ENCODE measurements around the gene TMEM259.

Gene TMEM259

GRCh38 chr19:1000591-1001537 lies 20.1 kb downstream of the TMEM259 start:
- DNase-seq: no peak

DNA sequence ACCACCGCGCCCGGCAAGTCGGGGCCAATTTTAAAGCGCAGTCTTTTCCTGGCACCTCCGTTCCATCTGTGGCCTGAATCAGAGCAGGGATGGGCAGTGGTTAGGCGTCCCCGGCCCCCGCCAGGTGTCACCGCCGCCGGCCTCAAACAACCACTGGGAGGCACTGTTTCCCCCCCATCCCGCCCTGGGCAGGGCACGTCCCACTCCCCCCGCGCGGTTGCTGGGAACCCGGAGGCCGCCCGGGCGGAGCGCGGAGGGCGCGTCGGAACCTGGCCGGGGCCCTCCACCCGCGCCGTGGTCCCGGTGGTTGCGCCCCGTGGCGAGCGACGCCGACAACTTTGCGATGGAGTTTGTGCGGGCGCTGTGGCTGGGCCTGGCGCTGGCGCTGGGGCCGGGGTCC lies 20.8 kb downstream of the TMEM259 start, which contains the start of gene GRIN3B:
Gene GRIN3B (plus strand): TSS at position 325 of the 400 bp plus-strand sequence. CDS start 19 bp downstream, at position 344.
- DNase-seq: peak; percentile 50 to 61

- DNase-seq: no peak
Observed at GRCh38 chr19:999379-999719, 21.6 kb downstream of the TMEM259 start.

DNA sequence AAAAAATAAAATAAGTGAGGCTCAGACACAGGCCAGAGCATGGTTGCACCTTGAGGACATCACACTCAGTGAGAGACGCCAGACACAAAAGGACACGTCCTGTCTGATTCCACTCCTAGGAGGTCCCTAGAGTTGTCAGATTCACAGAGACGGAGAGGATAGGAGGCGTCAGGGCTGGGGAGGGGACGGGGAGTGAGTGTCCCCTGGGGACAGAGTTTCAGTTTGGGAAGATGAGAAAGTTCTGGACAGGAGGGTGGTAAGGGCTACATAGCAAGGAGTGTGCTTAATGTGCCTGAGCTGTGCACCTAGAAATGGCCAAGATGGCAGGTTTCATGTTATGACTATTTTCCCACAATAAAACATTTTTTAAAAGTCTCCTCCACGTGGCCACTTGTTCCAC lies 22.9 kb downstream of the TMEM259 start:
- no peak for DNase-seq

- peak; percentile 73 to 74 for DNase-seq
Observed at GRCh38 chr19:996051-996838, 24.7 kb downstream of the TMEM259 start.

DNA sequence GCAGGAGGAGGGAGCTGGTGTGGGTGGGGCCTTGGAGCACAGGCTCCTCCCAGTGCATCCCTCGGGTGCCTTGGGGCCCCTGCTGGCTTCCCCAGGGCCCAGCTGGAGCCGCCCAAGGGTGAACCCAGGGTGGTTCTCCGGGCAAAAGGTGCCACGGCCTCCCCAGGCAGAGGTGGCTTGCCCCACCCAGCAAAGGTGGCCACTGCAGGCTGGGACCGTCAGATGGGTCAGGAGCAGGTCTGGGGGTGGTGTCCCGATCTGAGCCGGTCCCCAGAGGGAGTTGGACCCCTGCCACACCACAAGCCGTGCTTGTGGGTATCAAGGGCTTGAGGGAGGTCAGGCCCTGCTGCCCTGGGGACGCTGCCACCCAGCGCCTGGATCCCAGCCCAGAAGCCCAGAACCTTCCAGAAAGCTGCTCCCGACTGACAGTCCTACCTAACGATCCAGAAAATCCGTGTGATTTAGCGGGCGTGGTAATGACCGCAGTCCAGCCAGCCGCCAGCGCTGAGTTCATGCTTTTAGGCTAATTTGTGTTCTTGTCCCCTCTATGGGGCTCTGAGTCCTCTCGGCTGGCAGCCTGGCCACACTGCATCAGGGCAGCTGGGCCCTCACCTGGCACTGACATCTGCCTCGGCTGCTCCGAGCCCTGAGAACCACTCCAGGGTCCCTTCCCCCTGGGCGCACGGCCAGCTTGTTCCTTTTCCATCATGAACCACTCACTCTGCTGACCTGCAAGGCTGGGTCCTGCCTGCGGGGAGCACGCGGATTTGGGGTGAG lies 25.7 kb downstream of the TMEM259 start:
- DNase-seq: no peak

DNA sequence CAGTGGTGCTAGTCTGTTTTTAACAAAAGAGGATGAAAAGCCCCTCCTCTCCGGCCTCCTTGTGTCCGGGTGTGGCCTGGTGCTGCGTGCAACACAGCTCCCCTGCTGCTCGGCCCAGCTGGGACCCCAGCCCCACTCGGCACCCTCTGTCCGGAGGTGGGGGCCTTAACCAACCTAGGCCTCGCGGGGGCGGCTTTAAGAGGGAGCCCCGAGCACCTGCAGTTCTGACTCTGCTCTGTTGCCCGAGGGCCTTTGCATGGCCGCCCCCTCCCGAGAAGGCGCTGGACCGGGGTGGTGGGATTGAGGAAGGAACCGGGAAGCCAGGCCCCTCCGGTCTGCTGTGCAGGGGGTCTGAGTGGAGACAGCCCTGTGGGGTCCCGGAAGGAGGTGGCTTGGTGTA lies 26.4 kb downstream of the TMEM259 start:
- no peak for DNase-seq

- no peak for DNase-seq
Observed at GRCh38 chr19:993831-994393, 27.0 kb downstream of the TMEM259 start.

DNA sequence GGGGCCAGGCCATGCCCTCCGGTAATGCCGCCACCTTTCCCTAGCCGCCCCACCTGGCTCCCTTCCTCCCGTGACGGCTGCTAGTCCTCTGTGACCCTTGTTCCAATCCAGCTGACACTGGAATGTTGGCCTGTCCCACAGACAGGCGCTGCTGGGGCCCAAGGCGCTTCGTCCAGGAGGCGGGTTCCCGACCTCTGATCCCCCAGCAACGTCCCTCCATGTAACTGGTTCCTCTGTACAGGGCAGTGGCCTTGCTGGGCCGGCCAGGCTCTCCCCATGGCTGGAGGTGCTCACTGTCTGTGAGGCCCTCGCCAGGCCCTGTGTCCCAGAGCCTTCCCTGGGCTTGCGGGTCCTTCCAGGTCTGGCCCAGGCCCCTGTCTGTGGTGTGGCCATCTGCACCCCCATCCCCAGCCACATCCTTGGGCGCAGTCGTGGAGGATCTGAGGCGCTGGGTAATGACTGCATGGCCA lies 27.5 kb downstream of the TMEM259 start:
- no peak for DNase-seq

DNA sequence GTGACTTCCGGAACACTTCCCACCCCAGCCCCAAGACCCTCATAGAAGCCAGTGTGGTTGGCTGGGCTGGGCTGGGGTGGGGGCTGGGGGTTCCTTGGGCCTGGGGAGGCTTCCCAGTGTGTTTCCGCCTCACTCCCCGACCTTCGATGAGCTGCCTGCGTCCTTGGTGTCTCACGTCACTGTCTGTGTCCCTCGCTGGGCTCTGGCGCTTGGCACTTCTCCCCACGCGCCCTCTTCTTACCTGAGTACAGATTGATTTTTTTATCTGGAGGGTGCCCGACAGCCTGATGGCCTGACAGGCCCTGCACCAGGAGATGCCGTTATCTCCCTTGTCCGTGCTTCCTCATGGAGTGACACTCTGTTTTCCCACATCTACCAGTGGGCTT lies 28.3 kb downstream of the TMEM259 start:
- DNase-seq: no peak

- no peak for DNase-seq
Observed at GRCh38 chr19:991932-992669, 28.8 kb downstream of the TMEM259 start.

DNA sequence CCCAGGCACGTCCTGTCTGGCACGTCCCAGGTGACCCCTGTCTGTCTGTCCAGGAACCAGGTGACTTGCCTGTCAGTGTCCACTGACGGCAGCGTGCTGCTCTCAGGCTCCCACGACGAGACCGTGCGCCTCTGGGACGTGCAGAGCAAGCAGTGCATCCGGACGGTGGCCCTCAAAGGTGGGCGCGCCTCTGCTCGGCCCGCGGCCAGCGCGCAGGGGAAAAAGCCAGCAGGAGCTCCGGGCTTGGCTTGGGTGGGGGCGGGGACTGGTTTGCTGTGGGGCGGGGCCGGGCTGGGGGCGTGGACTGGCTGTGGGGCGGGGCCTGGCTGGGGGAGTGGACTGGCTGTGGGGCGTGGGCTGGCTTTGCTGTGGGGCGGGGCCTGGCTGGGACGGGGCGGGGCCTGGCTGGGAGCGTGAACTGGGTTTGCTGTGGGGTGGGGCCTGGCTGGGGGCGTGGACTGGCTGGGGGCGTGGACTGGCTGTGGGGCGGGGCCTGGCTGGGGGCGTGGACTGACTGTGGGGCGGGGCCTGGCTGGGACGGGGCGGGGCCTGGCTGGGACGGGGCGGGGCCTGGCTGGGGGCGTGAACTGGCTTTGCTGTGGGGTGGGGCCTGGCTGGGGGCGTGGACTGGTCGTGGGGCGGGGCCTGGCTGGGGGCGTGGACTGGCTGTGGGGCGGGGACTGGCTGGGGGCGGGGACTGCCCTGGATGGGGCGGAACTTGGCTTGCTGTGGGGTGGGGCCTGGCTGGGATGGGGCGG lies 29.6 kb downstream of the TMEM259 start:
- peak; percentile 44 to 48 for DNase-seq

GRCh38 chr19:990746-991145 lies 30.2 kb downstream of the TMEM259 start:
- DNase-seq: no peak

GRCh38 chr19:990119-990571 lies 30.8 kb downstream of the TMEM259 start:
- DNase-seq: no peak

GRCh38 chr19:989381-990081 lies 31.4 kb downstream of the TMEM259 start:
- DNase-seq: no peak

GRCh38 chr19:988510-988909 lies 32.4 kb downstream of the TMEM259 start:
- no peak for DNase-seq

DNA sequence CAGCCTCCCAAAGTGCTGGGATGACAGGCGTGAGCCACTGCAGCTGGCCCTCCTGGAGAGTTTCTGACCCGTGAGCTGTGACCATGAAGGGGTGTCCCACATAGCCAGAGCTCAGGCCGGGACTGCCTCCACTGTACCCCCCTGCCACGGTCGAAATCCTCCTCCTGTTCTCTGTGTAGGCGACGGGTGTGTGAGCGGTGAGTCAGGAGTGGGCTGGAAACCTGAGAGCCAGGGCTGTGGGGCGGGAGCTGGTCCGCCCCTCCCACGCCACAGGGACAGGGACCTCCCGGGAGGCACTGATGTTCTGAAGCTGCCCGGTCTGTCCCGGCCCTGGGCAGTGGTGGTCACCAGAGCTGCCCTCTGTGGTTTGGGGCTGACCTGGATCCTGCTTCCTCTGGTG lies 32.8 kb downstream of the TMEM259 start:
- no peak for DNase-seq

- no peak for DNase-seq
Observed at GRCh38 chr19:986083-986482, 34.8 kb downstream of the TMEM259 start.

DNA sequence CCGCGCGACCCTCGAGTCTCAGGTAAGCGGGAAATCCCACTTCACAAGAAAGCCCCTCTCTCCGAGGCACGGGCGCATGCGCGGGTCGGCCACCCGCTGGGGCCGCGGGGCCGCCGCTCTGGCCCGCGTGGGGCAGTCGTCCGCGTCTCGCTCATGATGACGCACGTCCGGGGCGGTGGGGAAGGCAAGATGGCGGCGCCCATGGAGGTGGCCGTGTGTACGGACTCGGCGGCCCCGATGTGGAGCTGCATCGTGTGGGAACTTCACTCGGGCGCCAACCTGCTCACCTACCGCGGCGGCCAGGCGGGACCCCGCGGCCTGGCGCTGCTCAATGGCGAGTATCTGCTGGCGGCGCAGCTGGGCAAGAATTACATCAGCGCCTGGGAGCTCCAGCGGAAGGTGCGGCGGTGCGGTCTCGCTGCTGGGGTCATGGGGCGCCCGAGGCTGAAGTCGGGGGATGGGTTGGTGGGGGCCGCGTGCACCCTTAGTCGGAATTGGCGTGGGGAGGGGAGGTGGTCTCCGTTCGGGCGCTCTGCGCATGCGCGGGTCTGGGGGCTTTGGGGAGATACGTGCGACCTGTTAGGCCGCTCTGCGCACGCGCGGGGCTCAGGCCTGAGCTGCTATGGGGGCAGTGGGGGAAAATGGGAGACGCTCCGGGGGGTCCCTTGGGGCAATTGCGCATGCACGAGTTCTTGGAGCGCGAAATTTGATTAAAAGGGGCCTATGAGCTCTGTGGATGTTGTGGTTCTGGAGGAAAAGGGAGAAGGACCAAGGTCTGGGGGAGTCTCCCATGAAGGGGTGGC lies 36.6 kb downstream of the TMEM259 start, which contains the start of gene WDR18:
Gene WDR18 (plus strand): TSS at position 181 of the 803 bp plus-strand sequence. CDS start 9 bp downstream, at position 190.
- peak; percentile 80 to 82 for DNase-seq

Data from activated CD4-positive, alpha-beta T cell treated with anti-CD3 and anti-CD28 coated beads, Interleukin-2, amount 50 U/mL, for 4 hours (primary cell).